GM12878 (cell line): Measurements from ENCODE around the gene PRELID2. TPM values are rescaled to one million over a fixed set of nuclear protein-coding genes. Genes with fewer than 3 reads are reported as not detected.

Experiments used
- ATAC-seq: fragments of 200-7000 bp; cut with Tn5 transposase; 3 replicates; pipeline ENCODE4 v1.9.1; 2020; ENCODE audit warnings: mild to moderate bottlenecking, moderate library complexity
- BruUV-seq: library from RNA; stranded (reverse); fragments of 400-500 nt; replicated peaks from 2 replicates; lab custom pipeline; 2021; lab: Mats Ljungman, UMichigan
- CTCF ChIA-PET: fragments of 300-600 bp; sonication (Branson Sonifier 250); formaldehyde crosslinking; extraction: SDS; loops from one replicate; lab custom pipeline; 2021; ENCODE audit warnings: inconsistent platforms; lab: Yijun Ruan, JAX
- POLR2A ChIA-PET: fragments of 350-600 bp; formaldehyde crosslinking; extraction: SDS; loops from one replicate; lab custom pipeline; 2021; ENCODE audit warnings: inconsistent platforms; lab: Charles Lee
- RAD21 ChIA-PET: fragments of 300-600 bp; sonication (Branson Sonifier 250); formaldehyde crosslinking; loops from one replicate; lab custom pipeline; 2023; ENCODE audit warnings: antibody characterized with exemption; ENCODE audit not compliant: unreplicated experiment; lab: Charles Lee
- SMC1A ChIA-PET: fragments of 300-600 bp; sonication (Branson Sonifier 250); formaldehyde crosslinking; loops from one replicate; lab custom pipeline; 2023; ENCODE audit not compliant: unreplicated experiment, uncharacterized antibody; lab: Charles Lee
- DNase-seq: peaks from one replicate; pipeline ENCODE4 v3.0.0-alpha.2; 2011; ENCODE audit warnings: low read depth, low spot score
- FAIRE-seq: peaks from 3 replicates; lab custom pipeline; 2011; peaks lifted over from hg19 to GRCh38; lab: Jason Lieb, UNC
- H2AFZ ChIP-seq: 2 replicates; pipeline ENCODE4 v1.6.0; 2011; ENCODE audit warnings: low read depth, low read length, control low read depth; ENCODE audit not compliant: control insufficient read depth
- H3K27ac ChIP-seq: 2 replicates; pipeline ENCODE4 v1.5.1; 2011; ENCODE audit warnings: control low read depth; ENCODE audit not compliant: control insufficient read depth, insufficient read depth
- H3K27me3 ChIP-seq, 2 experiments: replicated peaks in 1 of 2; 2 replicates each; pipeline versions ENCODE4 v1.6.0 to v1.6.1; 2011; ENCODE audit warnings: low read length in 1 of 2; ENCODE audit not compliant: control insufficient read depth in 2 of 2, insufficient read depth in 2 of 2
- H3K36me3 ChIP-seq, 2 experiments: 2 replicates each; pipeline ENCODE4 v1.5.1; 2011; ENCODE audit warnings: low read length in 1 of 2; ENCODE audit not compliant: control insufficient read depth in 2 of 2, insufficient read depth in 2 of 2
- H3K4me1 ChIP-seq: 2 replicates; pipeline ENCODE4 v1.6.1; 2011; ENCODE audit warnings: mild to moderate bottlenecking, low read length, moderate library complexity, mixed read lengths; ENCODE audit not compliant: control insufficient read depth, insufficient read depth
- H3K4me2 ChIP-seq: 2 replicates; pipeline ENCODE4 v1.6.0; 2011; ENCODE audit warnings: control low read depth; ENCODE audit not compliant: control insufficient read depth, insufficient read depth
- H3K4me3 ChIP-seq: fragments of 200-600 bp; sonication (generic); 2 replicates; pipeline ENCODE4 v1.5.1; 2016
- H3K79me2 ChIP-seq: 2 replicates; pipeline ENCODE4 v1.6.0; 2011; ENCODE audit warnings: low read length; ENCODE audit not compliant: control insufficient read depth, insufficient read depth
- H3K9ac ChIP-seq: 2 replicates; pipeline ENCODE4 v1.8.0; 2011; ENCODE audit warnings: low read length, control low read depth, mixed read lengths; ENCODE audit not compliant: control insufficient read depth, insufficient read depth
- H3K9me3 ChIP-seq: replicated peaks from 3 replicates; pipeline ENCODE4 v1.5.1; 2011; ENCODE audit warnings: mild to moderate bottlenecking, low read length; ENCODE audit not compliant: control insufficient read depth, insufficient read depth
- H4K20me1 ChIP-seq: 2 replicates; pipeline ENCODE4 v1.6.0; 2011; ENCODE audit not compliant: control insufficient read depth, insufficient read depth
- CEBPB ChIP-seq, 2 experiments: fragments of 150-350 bp in 1 of 2; IDR thresholded peaks; 2 replicates each; pipeline ENCODE4 v1.6.1; 2012 to 2014; ENCODE audit warnings: low read depth in 2 of 2, low read length in 2 of 2, borderline replicate concordance in 1 of 2, inconsistent platforms in 1 of 2
- CREM ChIP-seq: IDR thresholded peaks from 2 replicates; pipeline ENCODE4 v1.6.1; 2014; ENCODE audit warnings: antibody characterized with exemption, low read depth
- ELK1 ChIP-seq: IDR thresholded peaks from 2 replicates; pipeline ENCODE4 v1.6.1; 2012; ENCODE audit warnings: low read depth, low read length, improper control_type of control experiment
- ESRRA ChIP-seq: IDR thresholded peaks from 2 replicates; pipeline ENCODE4 v1.6.1; 2012; ENCODE audit warnings: mild to moderate bottlenecking, low read length, improper control_type of control experiment
- FOXM1 ChIP-seq: IDR thresholded peaks from 2 replicates; pipeline ENCODE4 v1.6.1; 2012; ENCODE audit warnings: low read depth, mild to moderate bottlenecking, inconsistent platforms, low read length, moderate library complexity
- IKZF1 ChIP-seq: fragments of 450-650 bp; conservative IDR thresholded peaks from 2 replicates; pipeline ENCODE4 v1.6.1; 2017; ENCODE audit warnings: antibody characterized with exemption, mild to moderate bottlenecking
- JUND ChIP-seq: IDR thresholded peaks from 2 replicates; pipeline ENCODE4 v1.6.1; 2012; ENCODE audit warnings: low read depth, mild to moderate bottlenecking, low read length, improper control_type of control experiment, moderate library complexity
- LARP7 ChIP-seq: fragments of 450-650 bp; IDR thresholded peaks from 2 replicates; pipeline ENCODE4 v1.6.1; 2017; ENCODE audit warnings: mild to moderate bottlenecking
- MAX ChIP-seq: IDR thresholded peaks from 2 replicates; pipeline ENCODE4 v1.6.1; 2012; ENCODE audit warnings: low read depth, low read length, improper control_type of control experiment
- MEF2B ChIP-seq: fragments of 450-650 bp; IDR thresholded peaks from 2 replicates; pipeline ENCODE4 v1.6.1; 2018; ENCODE audit warnings: mild to moderate bottlenecking, moderate library complexity; ENCODE audit not compliant: partially characterized antibody, poor library complexity, severe bottlenecking
- NKRF ChIP-seq: fragments of 450-650 bp; conservative IDR thresholded peaks from 2 replicates; pipeline ENCODE4 v1.6.1; 2017; ENCODE audit warnings: mild to moderate bottlenecking, moderate library complexity
- PRDM15 ChIP-seq: fragments of 450-650 bp; formaldehyde crosslinking; IDR thresholded peaks from 2 replicates; pipeline ENCODE4 v1.4.0; 2020; ENCODE audit warnings: mild to moderate bottlenecking, moderate library complexity
- RBBP5 ChIP-seq: fragments of 200-600 bp; sonication (generic); conservative IDR thresholded peaks from 2 replicates; pipeline ENCODE4 v1.6.1; 2016
- RFX5 ChIP-seq: IDR thresholded peaks from 2 replicates; pipeline ENCODE4 v1.6.1; 2011; ENCODE audit warnings: low read depth, low read length, improper control_type of control experiment
- SIN3A ChIP-seq: IDR thresholded peaks from 2 replicates; pipeline ENCODE4 v1.6.1; 2012; ENCODE audit warnings: low read depth, low read length, improper control_type of control experiment
- SPI1 ChIP-seq: IDR thresholded peaks from 2 replicates; pipeline ENCODE4 v1.6.1; 2011; ENCODE audit warnings: low read depth, mild to moderate bottlenecking, low read length, moderate library complexity, borderline replicate concordance; ENCODE audit not compliant: insufficient read depth
- STAT1 ChIP-seq: fragments of 450-650 bp; conservative IDR thresholded peaks from 2 replicates; pipeline ENCODE4 v1.6.1; 2014; ENCODE audit warnings: antibody characterized with exemption, mild to moderate bottlenecking
- TCF3 ChIP-seq: IDR thresholded peaks from 2 replicates; pipeline ENCODE4 v1.6.1; 2012; ENCODE audit warnings: low read depth, mild to moderate bottlenecking, low read length, borderline replicate concordance; ENCODE audit not compliant: insufficient read depth
- in situ Hi-C: fragments of 300-500 bp; cut with MboI; formaldehyde crosslinking; loops from 9 replicates; pipeline ENCODE4 v1.14.3; 2018; ENCODE audit warnings: mixed read lengths
- intact Hi-C: fragments of 100-400 bp; cut with micrococcal nuclease; formaldehyde crosslinking; loops from one replicate; pipeline ENCODE4 v1.14.2; 2022; ENCODE audit not compliant: unreplicated experiment
- polyA plus RNA-seq, 11 experiments: library from polyadenylated mRNA; depleted of rRNA in 4 of 11; unstranded in 6 of 11; stranded (reverse) in 5 of 11; fragments of >200 nt; fragmentation: Nextera tagmentation in 4 of 11; fragmentation: Illumina TruSeq in 1 of 11; extraction: Ambion mirVana in 4 of 11; extraction: Trizol in 1 of 11; gene quantifications; 1 replicate in 1 of 11; 2 replicates in 10 of 11; pipeline versions ENCODE4 v1.2.1 to v1.2.3, GENCODE V29; 2011 to 2016; ENCODE audit warnings: inconsistent platforms in 2 of 11, missing spikeins in 2 of 11, low read depth in 1 of 11
- total RNA-seq, 4 experiments: library from RNA; depleted of rRNA in 3 of 4; stranded (reverse); fragments of >200 nt in 3 of 4; fragmentation: Illumina TruSeq in 1 of 4; extraction: Trizol in 1 of 4; gene quantifications; 2 replicates each; pipeline versions ENCODE4 v1.2.1 to v1.2.3, GENCODE V29; 2013 to 2021

The PRELID2 gene
- total and polyA plus RNA-seq, 10 of the 15 experiments (the other 5 are each of a cell fraction or from before 2014, with no cell fraction given) = 0.07 to 0.31 (median 0.13) TPM; not detected in 5

GRCh38 chr5:145772466-145772865 lies 62.7 kb downstream of the PRELID2 start:
- intact Hi-C loops = no loop called here
- H3K4me1 ChIP-seq = no peaks in the 10 kb centered on the region
- H4K20me1 ChIP-seq = no peaks in the 10 kb centered on the region
- no peaks in the 10 kb centered on the region for H3K36me3 ChIP-seq
- no TSS peak for BruUV-seq
- ChIA-PET SMC1A (no interaction called here), POLR2A (no interaction called here), RAD21 (no interaction called here), CTCF (no interaction called here)
- no peak for DNase-seq
- no peak for ATAC-seq
- no peak for FAIRE-seq
- H3K79me2 ChIP-seq = no peaks in the 10 kb centered on the region
- H3K27ac ChIP-seq = no peak overlapping the region
- in situ Hi-C loops = no loop called here
- H2AFZ ChIP-seq = no peak overlapping the region
- no peak overlapping the region for H3K9ac ChIP-seq
- H3K27me3 ChIP-seq = no peaks in the 10 kb centered on the region
- no peak overlapping the region for H3K4me3 ChIP-seq
- no peaks in the 10 kb centered on the region for H3K9me3 ChIP-seq
- no peak overlapping the region for H3K4me2 ChIP-seq
- no peak for TF ChIP-seq RFX5
- TF ChIP-seq MEF2B = no peak
- TF ChIP-seq FOXM1 = no peak
- no peak for TF ChIP-seq NKRF
- no peak for TF ChIP-seq RBBP5
- no peak for TF ChIP-seq JUND
- no peak for TF ChIP-seq SPI1
- TF ChIP-seq ELK1 = no peak
- TF ChIP-seq CREM = no peak
- no peak for TF ChIP-seq IKZF1
- no peak for TF ChIP-seq MAX
- no peak for TF ChIP-seq ESRRA
- TF ChIP-seq STAT1 = no peak
- TF ChIP-seq SIN3A = no peak
- TF ChIP-seq CEBPB (IDR thresholded peaks at IDR 0.05; ENCODE audit: borderline replicate concordance in 1 of 2, low read depth in 2 of 2, low read length in 2 of 2) = no peak
- no peak for TF ChIP-seq TCF3
- no peak for TF ChIP-seq PRDM15 (CRISPR knock-in tag)
- no peak for TF ChIP-seq LARP7
